ENCODE results near the gene NEGR1.

- TF ChIP-seq, protein P1, sequence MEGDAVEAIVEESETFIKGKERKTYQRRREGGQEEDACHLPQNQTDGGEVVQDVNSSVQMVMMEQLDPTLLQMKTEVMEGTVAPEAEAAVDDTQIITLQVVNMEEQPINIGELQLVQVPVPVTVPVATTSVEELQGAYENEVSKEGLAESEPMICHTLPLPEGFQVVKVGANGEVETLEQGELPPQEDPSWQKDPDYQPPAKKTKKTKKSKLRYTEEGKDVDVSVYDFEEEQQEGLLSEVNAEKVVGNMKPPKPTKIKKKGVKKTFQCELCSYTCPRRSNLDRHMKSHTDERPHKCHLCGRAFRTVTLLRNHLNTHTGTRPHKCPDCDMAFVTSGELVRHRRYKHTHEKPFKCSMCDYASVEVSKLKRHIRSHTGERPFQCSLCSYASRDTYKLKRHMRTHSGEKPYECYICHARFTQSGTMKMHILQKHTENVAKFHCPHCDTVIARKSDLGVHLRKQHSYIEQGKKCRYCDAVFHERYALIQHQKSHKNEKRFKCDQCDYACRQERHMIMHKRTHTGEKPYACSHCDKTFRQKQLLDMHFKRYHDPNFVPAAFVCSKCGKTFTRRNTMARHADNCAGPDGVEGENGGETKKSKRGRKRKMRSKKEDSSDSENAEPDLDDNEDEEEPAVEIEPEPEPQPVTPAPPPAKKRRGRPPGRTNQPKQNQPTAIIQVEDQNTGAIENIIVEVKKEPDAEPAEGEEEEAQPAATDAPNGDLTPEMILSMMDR (IDR thresholded peaks at IDR 0.05; ENCODE audit: poor library complexity), result no peak
- TF ChIP-seq EZH2 (IDR thresholded peaks at IDR 0.05; ENCODE audit: borderline replicate concordance) (no peak), EZH2phosphoT487 (IDR thresholded peaks at IDR 0.05; ENCODE audit: low read depth, severe bottlenecking, unreplicated experiment) (no peak)
Measured at GRCh38 chr1:72281637-72282270, 585 bp downstream of the NEGR1 start.

Data from hepatocyte (in vitro differentiated cells).